HepG2 (cell line): ENCODE measurements around the gene PLEKHA6. TPM values are rescaled to one million over a fixed set of nuclear protein-coding genes. Genes with fewer than 3 reads are reported as not detected.

Experiments
- FUBP1 ChIP-seq: sonication (generic); formaldehyde crosslinking; IDR thresholded peaks from 2 replicates; pipeline ENCODE4 v1.5.1; 2020; ENCODE audit warnings: missing genetic modification reagents, mild to moderate bottlenecking, borderline replicate concordance
- MAX ChIP-seq: IDR thresholded peaks from 2 replicates; pipeline ENCODE4 v1.6.1; 2012; ENCODE audit warnings: inconsistent platforms
- PBX3 ChIP-seq: sonication (generic); formaldehyde crosslinking; IDR thresholded peaks from 2 replicates; pipeline ENCODE4 v1.8.1; 2023; ENCODE audit warnings: missing genetic modification reagents, inconsistent platforms, borderline replicate concordance
- PRMT3 ChIP-seq: sonication (generic); formaldehyde crosslinking; IDR thresholded peaks from 2 replicates; pipeline ENCODE4 v1.8.1; 2022; ENCODE audit warnings: low read depth, mild to moderate bottlenecking, moderate library complexity, missing genetic modification reagents, borderline replicate concordance
- SNAPC4 ChIP-seq: sonication (generic); formaldehyde crosslinking; IDR thresholded peaks from 2 replicates; pipeline ENCODE4 v1.4.0; 2020; ENCODE audit warnings: mild to moderate bottlenecking, missing genetic modification reagents
- TBX3 ChIP-seq: fragments of 450-650 bp; IDR thresholded peaks from 2 replicates; pipeline ENCODE4 v1.6.1; 2017; ENCODE audit warnings: antibody characterized with exemption, mild to moderate bottlenecking, inconsistent platforms, borderline replicate concordance
- ZBTB7B ChIP-seq: sonication (generic); formaldehyde crosslinking; IDR thresholded peaks from 2 replicates; pipeline ENCODE4 v1.4.0; 2020; ENCODE audit warnings: missing genetic modification reagents
- ZNF20 ChIP-seq: sonication (generic); formaldehyde crosslinking; IDR thresholded peaks from 2 replicates; pipeline ENCODE4 v1.4.0; 2020; ENCODE audit warnings: mild to moderate bottlenecking, moderate library complexity, missing genetic modification reagents
- ZNF205 ChIP-seq: IDR thresholded peaks from 2 replicates; pipeline ENCODE4 v1.6.1; 2018; ENCODE audit warnings: missing biosample characterization, missing genetic modification reagents
- ZNF598 ChIP-seq: sonication (generic); formaldehyde crosslinking; IDR thresholded peaks from 2 replicates; pipeline ENCODE4 v1.5.1; 2020; ENCODE audit warnings: mild to moderate bottlenecking, missing genetic modification reagents, borderline replicate concordance
- ZNF724P ChIP-seq: sonication (generic); formaldehyde crosslinking; IDR thresholded peaks from 2 replicates; pipeline ENCODE4 v1.8.0; 2022; ENCODE audit warnings: missing genetic modification reagents, borderline replicate concordance
- ZNF75D ChIP-seq: sonication (generic); formaldehyde crosslinking; IDR thresholded peaks from 2 replicates; pipeline ENCODE4 v1.8.1; 2023; ENCODE audit warnings: missing genetic modification reagents, mild to moderate bottlenecking, borderline replicate concordance
- ZNF841 ChIP-seq: sonication (generic); formaldehyde crosslinking; IDR thresholded peaks from 2 replicates; pipeline ENCODE4 v1.8.1; 2023; ENCODE audit warnings: missing genetic modification reagents, borderline replicate concordance
- ZZZ3 ChIP-seq: sonication (generic); formaldehyde crosslinking; IDR thresholded peaks from 2 replicates; pipeline ENCODE4 v1.4.0; 2020; ENCODE audit warnings: missing genetic modification reagents, mild to moderate bottlenecking, borderline replicate concordance
- polyA plus RNA-seq, 8 experiments: library from polyadenylated mRNA; depleted of rRNA in 3 of 8; stranded (reverse) in 7 of 8; unstranded in 1 of 8; fragments of >200 nt; fragmentation: Illumina TruSeq in 4 of 8; extraction: Trizol in 4 of 8; gene quantifications; 2 replicates each; pipeline versions ENCODE4 v1.2.1 to v1.2.3, GENCODE V29; 2011 to 2016; ENCODE audit warnings: low read depth in 4 of 8, missing spikeins in 1 of 8, mixed read lengths in 1 of 8; ENCODE audit not compliant: insufficient read depth in 1 of 8
- total RNA-seq, 5 experiments: library from RNA; depleted of rRNA; stranded (reverse); fragments of >200 nt; fragmentation: Illumina TruSeq; extraction: Trizol; gene quantifications; 2 replicates each; pipeline ENCODE4 v1.2.3, GENCODE V29; 2016; ENCODE audit warnings: low read depth in 1 of 5
- TF ChIP-seq, protein P1 (sequence below): sonication (generic); formaldehyde crosslinking; IDR thresholded peaks from 2 replicates; pipeline ENCODE4 v1.5.1; 2020; ENCODE audit warnings: missing genetic modification reagents, mild to moderate bottlenecking, borderline replicate concordance
- TF ChIP-seq, protein P2 (sequence below): sonication (generic); formaldehyde crosslinking; IDR thresholded peaks from 2 replicates; pipeline ENCODE4 v1.5.0; 2020; ENCODE audit warnings: missing genetic modification reagents

Gene PLEKHA6
- total and polyA plus RNA-seq, 2 of the 13 experiments (the other 11 are each of a cell fraction or from before 2014, with no cell fraction given), result 5.3 to 11.4 TPM

DNA sequence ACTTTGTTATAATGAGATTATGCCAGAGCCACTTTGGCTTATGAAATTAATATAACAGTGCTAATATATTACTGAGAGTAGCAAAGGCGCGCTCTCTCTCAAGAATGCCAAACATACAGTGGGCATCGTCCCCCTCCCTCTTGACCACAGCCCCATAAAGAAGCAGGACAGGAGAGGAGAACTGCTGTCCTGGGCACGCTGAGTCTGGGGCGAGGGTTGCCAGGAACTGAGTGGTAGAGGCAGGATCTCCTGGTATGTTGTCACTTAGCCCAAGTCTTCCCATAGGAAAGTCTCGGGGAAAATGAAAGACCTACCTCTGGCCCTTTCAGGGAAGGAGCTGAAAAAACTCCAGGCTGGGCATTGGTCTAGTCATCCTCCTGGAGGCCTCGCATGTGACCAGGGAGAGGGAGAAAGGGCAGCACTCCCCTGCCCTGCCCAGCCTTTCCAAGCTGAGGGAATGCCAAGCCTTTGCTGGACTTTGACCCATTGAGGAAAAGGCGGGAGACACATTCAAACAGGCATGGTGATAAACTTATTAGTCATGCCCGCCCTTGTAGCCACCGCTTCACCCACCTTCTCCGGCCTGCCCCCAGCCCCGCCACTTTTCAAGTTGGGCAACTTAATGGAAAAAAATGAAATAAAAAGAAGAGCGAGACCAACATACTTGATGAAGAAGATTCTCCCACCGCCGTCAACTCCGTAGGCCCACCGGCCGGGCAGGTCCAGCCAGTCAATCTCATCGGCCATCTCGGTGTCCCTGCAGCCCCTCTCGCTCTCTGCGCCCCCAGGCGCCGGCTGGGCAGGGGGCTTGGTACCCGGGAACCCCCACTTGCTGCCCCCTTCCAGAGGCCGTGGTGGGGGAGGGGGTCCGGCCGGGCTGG is 17.4 kb upstream of the PLEKHA6 start (continued):
- TF ChIP-seq PRMT3 (CRISPR knock-in tag) (no peak), FUBP1 (CRISPR knock-in tag) (no peak), ZNF841 (CRISPR knock-in tag) (no peak), MAX (peak; percentile 79), ZZZ3 (no peak), ZNF20 (no peak), PBX3 (no peak), TBX3 (no peak), ZBTB7B (CRISPR knock-in tag) (no peak), ZNF598 (CRISPR knock-in tag) (no peak), ZNF75D (no peak), ZNF724P (CRISPR knock-in tag) (peak; percentile 77), ZNF205 (no peak), SNAPC4 (CRISPR knock-in tag) (no peak)
- TF ChIP-seq, protein P1, sequence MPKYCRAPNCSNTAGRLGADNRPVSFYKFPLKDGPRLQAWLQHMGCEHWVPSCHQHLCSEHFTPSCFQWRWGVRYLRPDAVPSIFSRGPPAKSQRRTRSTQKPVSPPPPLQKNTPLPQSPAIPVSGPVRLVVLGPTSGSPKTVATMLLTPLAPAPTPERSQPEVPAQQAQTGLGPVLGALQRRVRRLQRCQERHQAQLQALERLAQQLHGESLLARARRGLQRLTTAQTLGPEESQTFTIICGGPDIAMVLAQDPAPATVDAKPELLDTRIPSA (CRISPR knock-in tag), result 0 out of 2 replicates have a peak, but pooled peaks have one; percentile 65
- TF ChIP-seq, protein P2, sequence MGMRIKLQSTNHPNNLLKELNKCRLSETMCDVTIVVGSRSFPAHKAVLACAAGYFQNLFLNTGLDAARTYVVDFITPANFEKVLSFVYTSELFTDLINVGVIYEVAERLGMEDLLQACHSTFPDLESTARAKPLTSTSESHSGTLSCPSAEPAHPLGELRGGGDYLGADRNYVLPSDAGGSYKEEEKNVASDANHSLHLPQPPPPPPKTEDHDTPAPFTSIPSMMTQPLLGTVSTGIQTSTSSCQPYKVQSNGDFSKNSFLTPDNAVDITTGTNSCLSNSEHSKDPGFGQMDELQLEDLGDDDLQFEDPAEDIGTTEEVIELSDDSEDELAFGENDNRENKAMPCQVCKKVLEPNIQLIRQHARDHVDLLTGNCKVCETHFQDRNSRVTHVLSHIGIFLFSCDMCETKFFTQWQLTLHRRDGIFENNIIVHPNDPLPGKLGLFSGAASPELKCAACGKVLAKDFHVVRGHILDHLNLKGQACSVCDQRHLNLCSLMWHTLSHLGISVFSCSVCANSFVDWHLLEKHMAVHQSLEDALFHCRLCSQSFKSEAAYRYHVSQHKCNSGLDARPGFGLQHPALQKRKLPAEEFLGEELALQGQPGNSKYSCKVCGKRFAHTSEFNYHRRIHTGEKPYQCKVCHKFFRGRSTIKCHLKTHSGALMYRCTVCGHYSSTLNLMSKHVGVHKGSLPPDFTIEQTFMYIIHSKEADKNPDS (CRISPR knock-in tag), result no peak
